ENCODE measurements around the gene UBN1.

UBN1 gene

GRCh38 chr16:4833584-4833983 lies 13.7 kb upstream of the UBN1 start:
- H3K4me3 ChIP-seq (ENCODE audit: low read length), result no peak overlapping the region
- no peak for DNase-seq (ENCODE audit: low read depth)
- TF ChIP-seq CTCF (conservative IDR thresholded peaks at IDR 0.05; ENCODE audit: low read depth, low read length), result no peak

GRCh38 chr16:4836727-4837126 lies 10.6 kb upstream of the UBN1 start:
- TF ChIP-seq CTCF (conservative IDR thresholded peaks at IDR 0.05; ENCODE audit: low read depth, low read length), result no peak
- DNase-seq (ENCODE audit: low read depth), result no peak
- H3K4me3 ChIP-seq (ENCODE audit: low read length), result no peak overlapping the region

- no peak overlapping the region for H3K4me3 ChIP-seq (ENCODE audit: low read length)
- DNase-seq (ENCODE audit: low read depth), result no peak
- TF ChIP-seq CTCF (conservative IDR thresholded peaks at IDR 0.05; ENCODE audit: low read depth, low read length), result no peak
Measured at GRCh38 chr16:4837733-4838501, 9.4 kb upstream of the UBN1 start.

GRCh38 chr16:4839942-4840341 lies 7.3 kb upstream of the UBN1 start:
- TF ChIP-seq CTCF (conservative IDR thresholded peaks at IDR 0.05; ENCODE audit: low read depth, low read length), result no peak
- DNase-seq (ENCODE audit: low read depth), result no peak
- H3K4me3 ChIP-seq (ENCODE audit: low read length), result no peak overlapping the region

- H3K4me3 ChIP-seq (ENCODE audit: low read length), result no peak overlapping the region
- no peak for DNase-seq (ENCODE audit: low read depth)
- TF ChIP-seq CTCF (conservative IDR thresholded peaks at IDR 0.05; ENCODE audit: low read depth, low read length), result no peak
Measured at GRCh38 chr16:4840984-4841383, 6.3 kb upstream of the UBN1 start.

GRCh38 chr16:4846503-4846900 lies 779 bp upstream of the UBN1 start:
- DNase-seq (ENCODE audit: low read depth), result no peak
- peak; percentile 4 for TF ChIP-seq CTCF (conservative IDR thresholded peaks at IDR 0.05; ENCODE audit: low read depth, low read length)
- peak overlapping the region; percentile 87 for H3K4me3 ChIP-seq (ENCODE audit: low read length)

Data from retinal pigment epithelial cell (primary cell).